OCI-LY3 (cell line): ENCODE measurements around the gene AP2M1.

Experiments
- CTCF ChIP-seq: fragments of 200-600, 300-600 bp; sonication (generic); IDR thresholded peaks from 2 replicates; pipeline ENCODE4 v1.5.1; 2014; ENCODE audit warnings: antibody characterized with exemption, low read length, low read depth
- EZH2phosphoT487 ChIP-seq: fragments of 200-600 bp; shearing (Covaris generic); IDR thresholded peaks from 2 replicates; pipeline ENCODE4 v1.6.1; 2018; ENCODE audit warnings: antibody characterized with exemption, mixed run types, low read depth

GRCh38 chr3:184158404-184158803, 16.3 kb upstream of the AP2M1 start:
- TF ChIP-seq CTCF (no peak), EZH2phosphoT487 (no peak)
